Measurements from ENCODE around the gene SLC13A1. TPM values are rescaled to one million over a fixed set of nuclear protein-coding genes. Genes with fewer than 3 reads are reported as not detected.
"Not testable (repeated sequence)": the region's sequence is repeated elsewhere in the genome, so short reads cannot be mapped to it uniquely, and the experiment has no call there.

Gene SLC13A1
- total and polyA plus RNA-seq, 12 donors = not detected

GRCh38 chr7:123231021-123232000 is 31.5 kb upstream of the SLC13A1 start:
- 61 to 69% methylated on average over 4 of the region's 4 CpGs for WGBS, 2 donors
- Histone ChIP-seq H3K36me3 (no peaks in the 10 kb centered on the region), H3K4me3 (no peak overlapping the region), H3K27me3 (no peaks in the 10 kb centered on the region), H3K9me3 (no peaks in the 10 kb centered on the region), H3K27ac (no peak overlapping the region), H3K4me1 (no peaks in the 10 kb centered on the region)
- TF ChIP-seq CTCF (IDR thresholded peaks at IDR 0.05) = no peak
- intact Hi-C loops (cut with DNase I) = no loop called here
- DNase-seq (no peak), ATAC-seq (no peak)

GRCh38 chr7:123230603-123231002 is 30.8 kb upstream of the SLC13A1 start:
- intact Hi-C loops (cut with DNase I) = no loop called here
- Histone ChIP-seq H3K36me3 (no peaks in the 10 kb centered on the region), H3K27me3 (no peaks in the 10 kb centered on the region), H3K4me3 (no peak overlapping the region), H3K4me1 (no peaks in the 10 kb centered on the region), H3K9me3 (no peaks in the 10 kb centered on the region), H3K27ac (no peak overlapping the region)
- 69 to 77% methylated on average over 11 of the region's 11 CpGs for WGBS, 2 donors
- ATAC-seq = no peak
- no peak for TF ChIP-seq CTCF (IDR thresholded peaks at IDR 0.05)
- no peak for DNase-seq

GRCh38 chr7:123230147-123230546 is 30.4 kb upstream of the SLC13A1 start:
- intact Hi-C loops (cut with DNase I) = no loop called here
- Histone ChIP-seq H3K36me3 (no peaks in the 10 kb centered on the region), H3K4me3 (no peak overlapping the region), H3K27me3 (no peaks in the 10 kb centered on the region), H3K4me1 (no peaks in the 10 kb centered on the region), H3K9me3 (no peaks in the 10 kb centered on the region), H3K27ac (no peak overlapping the region)
- 90 to 95% methylated on average over 1 of the region's 1 CpG for WGBS, 2 donors
- DNase-seq = no peak
- ATAC-seq = no peak
- no peak for TF ChIP-seq CTCF (IDR thresholded peaks at IDR 0.05)

- Histone ChIP-seq H3K9me3 (no peaks in the 10 kb centered on the region), H3K27ac (no peak overlapping the region), H3K27me3 (no peaks in the 10 kb centered on the region), H3K4me1 (no peaks in the 10 kb centered on the region), H3K36me3 (no peaks in the 10 kb centered on the region), H3K4me3 (no peak overlapping the region)
- DNase-seq (no peak), ATAC-seq (no peak)
- no peak for TF ChIP-seq CTCF (IDR thresholded peaks at IDR 0.05)
- intact Hi-C loops (cut with DNase I) = no loop called here
These were observed 29.7 kb upstream of the SLC13A1 start for GRCh38 chr7:123229426-123229825.

DNA sequence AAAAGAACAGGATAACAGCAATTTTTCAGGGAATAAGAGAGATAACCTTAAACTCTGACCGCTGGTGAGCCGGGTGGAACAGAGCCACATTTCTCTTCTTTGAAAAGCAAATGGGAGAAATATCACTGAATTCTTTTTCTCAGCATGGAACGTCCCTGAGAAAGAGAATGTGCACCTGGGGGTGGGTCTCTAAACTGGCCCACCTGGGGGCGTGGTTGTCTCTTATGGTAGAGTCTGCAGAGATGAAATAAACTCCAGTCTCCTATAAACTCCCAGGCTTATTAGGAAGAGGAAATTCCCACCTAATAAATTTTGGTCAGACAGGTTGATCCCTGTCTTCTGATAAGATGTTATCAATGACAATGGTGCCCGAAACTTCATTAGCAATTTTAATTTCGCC is 27.9 kb upstream of the SLC13A1 start:
- 90 to 93% methylated on average over 6 of the region's 6 CpGs for WGBS, 2 donors
- intact Hi-C loops (cut with DNase I); H3K27me3 ChIP-seq; ATAC-seq; H3K27ac ChIP-seq; H3K4me3 ChIP-seq; H3K4me1 ChIP-seq; H3K9me3 ChIP-seq; DNase-seq; H3K36me3 ChIP-seq: not testable (repeated sequence)

Measured in heart right ventricle (tissue), 16 donors.